Dermis microvascular lymphatic vessel endothelial cell (primary cell): ENCODE results near the gene IAH1. TPM values are rescaled to one million over a fixed set of nuclear protein-coding genes. Genes with fewer than 3 reads are reported as not detected.

Experiments
- DNase-seq, 2 donors: peaks; one replicate each; pipeline versions ENCODE4 v3.0.0 to v3.0.0-alpha.2; 2010; ENCODE audit warnings: low read depth in 2 of 2
- total RNA-seq: library from RNA; depleted of rRNA; stranded (reverse); fragments of >200 nt; gene quantifications from 2 replicates; pipeline ENCODE4 v1.2.1, GENCODE V29; 2014

Gene IAH1, protein sequence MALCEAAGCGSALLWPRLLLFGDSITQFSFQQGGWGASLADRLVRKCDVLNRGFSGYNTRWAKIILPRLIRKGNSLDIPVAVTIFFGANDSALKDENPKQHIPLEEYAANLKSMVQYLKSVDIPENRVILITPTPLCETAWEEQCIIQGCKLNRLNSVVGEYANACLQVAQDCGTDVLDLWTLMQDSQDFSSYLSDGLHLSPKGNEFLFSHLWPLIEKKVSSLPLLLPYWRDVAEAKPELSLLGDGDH
- total RNA-seq: 37.0 and 38.3 TPM in 2 replicates

DNA sequence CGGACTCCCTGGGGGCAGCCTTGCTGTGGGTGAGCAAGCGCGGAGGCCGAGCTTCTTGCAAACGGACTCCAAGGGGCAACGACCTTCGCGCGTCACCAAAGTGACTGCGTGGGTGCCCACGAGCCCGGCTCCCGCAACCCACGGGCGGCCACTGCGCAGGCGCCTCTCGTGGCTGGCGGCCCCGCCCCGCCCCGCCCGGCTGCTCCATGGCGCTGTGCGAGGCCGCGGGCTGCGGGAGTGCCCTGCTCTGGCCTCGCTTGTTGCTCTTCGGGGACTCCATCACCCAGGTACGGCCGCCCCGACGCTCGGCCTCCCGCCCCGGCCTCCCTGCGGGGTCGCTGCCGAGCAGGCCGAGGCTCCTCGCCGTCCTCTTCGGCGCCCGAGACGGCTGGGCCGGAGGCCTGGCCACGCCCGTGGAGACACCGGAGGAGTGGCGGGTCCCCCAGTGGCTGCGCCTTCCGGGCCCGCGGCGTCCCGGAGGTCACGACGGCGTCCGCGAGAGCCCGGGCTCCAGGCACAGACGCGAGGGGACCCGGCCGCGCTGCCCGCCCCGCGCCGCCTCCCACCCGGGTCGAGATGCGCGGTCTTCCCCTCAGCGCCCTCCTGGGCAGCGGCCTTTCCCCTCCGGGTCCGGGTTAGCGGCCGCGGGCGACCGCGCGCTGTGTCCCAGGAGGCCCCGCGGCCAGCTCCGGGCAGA, at the start of gene IAH1:
Gene IAH1 (plus strand): TSS at position 191 of the 697 bp plus-strand sequence. CDS start 16 bp downstream, at position 207.
- DNase-seq: peak in 1 of 2 donors; percentile 43

DNA sequence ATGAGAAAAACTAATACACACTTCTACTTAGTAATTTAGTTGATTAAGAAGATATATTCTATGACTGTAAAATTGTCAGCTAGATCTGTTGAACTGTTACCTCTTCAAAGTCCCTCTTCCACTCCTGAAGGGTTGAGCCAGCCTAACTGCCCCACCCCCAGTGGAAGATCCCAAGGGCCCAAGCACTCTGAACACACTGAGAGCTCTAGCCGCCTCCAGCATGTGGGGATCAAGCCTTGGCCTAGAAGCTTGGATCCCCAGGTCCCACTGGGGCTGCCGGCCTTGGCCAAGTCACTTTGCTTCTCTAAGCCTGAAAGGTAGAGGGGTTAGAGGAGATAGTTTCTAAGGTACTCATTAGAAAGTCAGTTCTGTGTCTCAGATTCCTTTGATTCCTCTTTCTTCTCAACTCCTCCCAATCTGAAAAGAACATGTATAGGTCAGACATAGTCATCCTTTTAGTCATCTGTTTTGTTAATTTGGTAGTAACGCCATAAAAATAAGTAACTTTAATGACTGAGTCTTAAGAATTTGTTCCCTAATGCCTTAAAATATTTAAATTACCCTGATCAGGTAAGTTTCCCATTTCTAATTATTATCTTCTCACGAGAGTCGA, 45.3 kb upstream of the IAH1 start:
- no peak for DNase-seq

DNA sequence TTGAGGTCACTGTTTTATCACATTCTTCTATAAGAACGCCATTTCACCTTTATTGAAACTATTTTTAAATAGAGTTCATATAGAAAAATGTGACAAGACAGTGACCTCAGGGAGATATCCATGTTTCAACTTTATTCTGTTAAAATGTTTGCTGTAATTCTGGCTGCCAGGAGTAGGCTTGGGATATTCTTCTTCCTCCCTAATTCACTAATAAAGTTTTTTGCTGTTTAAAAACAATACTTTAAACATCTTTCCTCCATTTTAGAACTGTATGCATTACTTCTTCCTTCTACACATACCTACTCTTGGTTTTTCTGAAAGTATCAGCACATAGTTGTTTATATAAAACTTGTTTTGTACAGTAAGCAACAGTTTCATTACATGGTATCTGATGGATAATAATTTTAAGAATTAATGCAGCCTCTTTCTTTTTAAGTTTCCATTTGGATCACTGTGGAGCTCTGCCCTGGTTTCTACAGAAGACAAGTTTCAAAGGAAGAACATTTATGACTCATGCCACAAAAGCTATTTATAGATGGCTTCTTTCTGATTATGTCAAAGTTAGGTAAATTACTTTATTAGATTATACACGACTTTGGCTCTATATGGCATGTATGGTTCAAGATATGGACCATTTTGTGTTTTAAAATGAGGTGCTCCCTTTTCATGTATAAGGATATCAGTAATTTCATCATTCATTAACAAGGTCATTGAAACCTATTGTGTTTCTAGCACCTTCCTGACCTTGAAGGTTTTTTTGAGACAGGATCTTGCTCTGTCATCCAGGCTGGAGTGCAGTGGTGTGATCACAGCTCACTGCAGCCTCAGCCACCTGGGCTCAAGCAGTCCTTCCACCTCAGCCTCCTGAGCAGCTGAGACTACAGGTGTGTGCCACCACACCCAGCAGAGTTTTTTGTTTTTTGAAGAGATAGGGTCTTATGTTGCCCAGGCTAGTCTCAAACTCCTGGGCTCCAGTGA, 43.7 kb upstream of the IAH1 start:
- peak in 1 of 2 donors; percentile 33 for DNase-seq

DNA sequence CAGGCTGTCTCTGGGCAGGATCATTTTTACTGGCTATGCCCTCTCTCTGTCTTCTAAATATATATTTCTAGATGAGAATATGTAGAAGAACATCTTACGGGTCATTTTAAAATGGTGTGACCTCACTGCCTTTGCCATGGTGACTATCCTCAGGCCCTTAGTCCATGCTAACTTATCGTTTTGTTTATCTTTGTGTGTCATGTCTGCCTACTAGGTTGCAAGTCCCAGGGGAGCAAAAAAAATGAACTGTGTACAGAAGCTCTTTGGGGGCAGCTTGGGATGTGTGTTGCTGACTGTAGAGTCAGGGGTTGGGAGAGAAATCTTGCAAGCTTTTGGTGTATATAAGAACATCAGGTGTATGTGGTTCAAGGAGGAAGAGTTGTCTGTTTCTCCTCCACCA, 39.9 kb upstream of the IAH1 start:
- DNase-seq: no peak

DNA sequence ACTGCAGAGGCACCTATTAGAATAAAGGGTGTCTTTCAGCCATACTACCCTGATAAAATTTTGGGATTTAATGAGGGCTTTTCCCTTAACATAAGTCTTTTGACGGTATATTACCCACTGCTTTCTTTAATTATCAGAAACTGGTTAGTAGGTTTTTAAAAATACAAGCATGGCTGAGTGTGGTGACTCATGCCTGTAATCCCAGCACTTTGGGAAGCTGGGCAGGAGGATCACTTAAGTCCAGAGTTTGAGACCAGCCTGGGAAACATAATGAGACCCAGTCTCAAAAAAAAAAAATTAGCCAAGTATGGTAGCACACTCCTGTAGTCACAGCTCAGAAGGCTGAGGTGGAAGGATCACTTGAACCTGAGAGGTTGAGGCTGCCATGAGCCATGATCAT, 34.8 kb upstream of the IAH1 start:
- DNase-seq: no peak

DNA sequence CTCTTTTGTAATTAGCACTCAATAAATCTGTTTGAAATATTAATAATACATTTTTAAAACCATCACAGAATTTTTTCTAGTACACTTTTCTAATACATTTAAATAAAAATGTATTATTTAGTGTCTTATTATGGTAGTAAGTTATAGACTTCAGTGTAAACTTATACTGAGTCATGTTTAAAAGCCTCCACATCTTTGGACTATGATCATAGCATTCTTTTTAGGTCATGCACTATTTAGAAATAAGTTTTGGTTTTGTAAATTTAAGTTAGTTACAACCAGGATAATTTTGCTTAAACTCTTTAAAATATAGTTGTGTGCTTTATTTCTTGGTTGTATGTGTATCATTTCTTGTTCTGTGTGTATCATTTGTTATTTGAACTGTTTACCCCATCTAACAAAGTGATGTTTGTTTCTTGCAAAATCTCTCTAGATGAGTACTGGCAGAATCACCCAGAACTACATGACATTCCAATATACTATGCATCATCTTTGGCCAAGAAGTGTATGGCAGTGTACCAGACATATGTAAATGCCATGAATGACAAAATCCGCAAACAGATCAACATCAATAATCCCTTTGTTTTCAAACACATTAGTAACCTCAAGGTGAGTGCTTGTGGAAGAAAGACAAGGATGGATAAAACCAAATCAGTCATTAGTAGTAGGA, 34.2 kb upstream of the IAH1 start:
- no peak for DNase-seq

DNA sequence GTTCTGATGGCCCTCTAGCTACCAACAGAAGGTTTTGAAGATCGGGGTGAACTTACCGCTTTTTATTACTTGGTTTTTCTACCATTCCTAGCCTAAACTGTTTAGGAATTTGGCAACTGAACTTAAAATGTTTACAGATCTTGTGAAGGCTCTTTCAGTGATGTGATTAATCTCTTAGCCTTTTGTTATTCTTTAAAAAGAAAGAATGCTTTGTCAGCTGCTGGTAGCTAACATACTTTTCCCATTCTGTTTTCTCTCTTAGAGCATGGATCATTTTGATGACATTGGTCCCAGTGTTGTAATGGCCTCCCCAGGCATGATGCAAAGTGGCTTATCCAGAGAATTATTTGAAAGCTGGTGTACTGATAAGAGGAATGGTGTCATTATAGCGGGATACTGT, 32.8 kb upstream of the IAH1 start:
- DNase-seq: no peak

DNA sequence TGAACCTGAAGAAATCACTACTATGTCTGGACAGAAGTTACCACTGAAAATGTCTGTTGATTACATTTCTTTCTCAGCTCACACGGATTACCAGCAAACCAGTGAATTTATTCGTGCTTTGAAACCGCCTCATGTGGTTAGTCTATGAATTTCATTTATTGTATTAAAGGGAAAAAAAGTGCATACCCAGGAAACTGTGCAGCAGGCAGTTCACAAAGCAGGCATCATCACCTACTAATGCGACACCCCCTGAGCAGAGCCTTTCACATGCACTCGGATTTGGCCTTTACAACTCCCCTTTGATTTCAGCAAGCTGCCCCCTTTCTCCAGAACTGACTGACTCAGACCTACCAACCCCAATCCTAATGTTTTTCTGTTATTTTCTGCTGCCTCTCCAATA, 30.8 kb upstream of the IAH1 start:
- no peak for DNase-seq

DNA sequence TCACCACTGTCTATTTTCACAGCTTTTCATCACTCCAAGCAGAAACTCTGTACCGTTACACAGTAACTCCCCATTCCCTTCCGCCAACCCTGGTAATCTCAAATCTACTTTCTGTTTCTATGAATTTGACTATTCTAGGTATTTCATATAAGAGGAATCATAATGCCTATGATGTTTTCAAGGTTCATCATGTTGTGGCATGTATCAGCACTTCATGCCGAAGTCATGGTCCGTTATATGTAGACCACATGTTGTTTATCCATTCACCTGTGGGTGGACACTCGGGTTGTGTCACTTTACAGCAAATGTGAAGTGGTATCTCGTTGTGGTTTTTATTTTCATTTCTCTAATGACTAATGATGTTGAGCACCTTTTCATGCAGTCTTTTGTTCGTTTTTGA, 29.3 kb upstream of the IAH1 start:
- no peak for DNase-seq

DNA sequence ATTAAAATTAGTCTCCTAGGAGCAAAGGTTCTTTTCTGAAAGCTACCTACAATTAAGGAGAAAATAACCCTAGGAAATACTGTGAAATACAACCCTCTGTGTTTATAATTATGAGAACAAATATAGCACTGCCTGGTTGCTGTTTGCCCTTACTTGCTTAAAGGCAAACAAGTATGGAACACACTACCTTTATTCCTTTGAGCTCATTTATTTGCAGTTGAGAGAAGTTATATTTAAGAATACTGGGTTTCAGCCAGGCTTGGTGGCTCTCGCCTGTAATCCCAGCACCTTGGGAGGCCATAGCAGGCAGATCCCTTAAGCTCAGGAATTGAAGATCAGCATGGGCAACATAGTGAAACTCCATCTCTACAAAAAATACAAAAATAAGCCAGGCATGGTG, 23.1 kb upstream of the IAH1 start:
- no peak for DNase-seq

DNA sequence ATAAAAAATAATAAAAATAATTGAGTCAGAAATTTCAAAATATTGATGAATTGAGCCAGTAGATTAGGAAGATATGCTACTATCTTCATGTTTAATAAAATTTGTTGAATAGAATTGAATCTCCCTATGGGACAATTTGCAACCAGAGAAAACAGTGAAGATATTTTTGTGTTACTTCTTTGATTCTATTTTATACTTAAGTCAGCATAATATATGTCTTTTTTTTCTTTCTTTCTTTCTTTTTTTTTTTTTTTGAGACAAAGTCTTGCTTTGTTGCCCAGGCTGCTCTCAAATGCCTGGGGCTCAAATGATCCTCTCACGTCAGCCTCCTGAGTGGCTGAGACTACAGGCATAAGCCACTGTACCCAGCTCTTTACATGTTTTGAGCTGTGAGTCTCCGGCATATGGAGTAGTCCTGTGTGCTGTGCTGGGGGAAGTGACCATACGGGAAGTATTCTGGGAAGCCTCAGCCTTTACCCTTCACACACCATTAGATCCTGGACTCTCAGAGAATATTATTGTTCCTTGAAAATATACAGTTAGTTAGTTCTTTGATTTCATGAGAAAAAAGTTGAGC, 13.8 kb upstream of the IAH1 start:
- DNase-seq: no peak

DNA sequence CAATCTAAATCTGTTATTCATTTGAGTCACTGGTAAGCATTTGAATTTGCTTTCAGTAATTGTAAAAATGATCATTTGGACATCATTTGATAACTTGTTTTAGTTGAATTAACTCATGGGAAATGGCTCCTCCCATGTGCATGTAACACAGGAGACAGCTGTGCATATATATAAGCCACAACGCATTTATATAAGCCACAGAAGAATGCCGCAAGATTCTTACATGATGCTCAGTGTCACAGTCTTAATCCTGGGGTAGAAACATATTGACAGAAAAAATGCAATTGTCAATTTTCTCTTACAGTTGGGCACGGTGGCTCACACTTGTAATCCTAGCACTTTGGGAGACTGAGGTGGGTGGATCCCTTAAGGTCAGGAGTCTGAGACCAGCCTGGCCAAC, 13.3 kb upstream of the IAH1 start:
- DNase-seq: no peak

DNA sequence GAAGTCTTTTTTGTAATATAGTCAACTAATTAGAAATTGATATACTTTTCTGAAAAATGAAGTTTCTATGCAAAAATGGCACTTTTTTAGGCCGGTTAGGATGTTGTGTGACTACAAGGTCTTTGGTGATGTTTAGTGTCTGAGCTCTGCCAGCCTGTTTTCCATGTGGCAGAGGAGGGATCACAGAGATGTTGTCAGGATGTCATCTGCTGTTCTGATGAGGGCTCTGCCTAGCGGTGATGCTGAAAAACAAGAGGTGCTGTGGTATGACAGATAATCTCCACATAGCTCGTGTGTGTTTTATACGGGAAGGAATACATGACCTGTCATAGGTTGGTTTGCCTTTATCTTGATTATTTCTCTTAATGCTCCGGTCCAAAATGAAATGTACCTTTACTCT, 12.0 kb upstream of the IAH1 start:
- no peak for DNase-seq

DNA sequence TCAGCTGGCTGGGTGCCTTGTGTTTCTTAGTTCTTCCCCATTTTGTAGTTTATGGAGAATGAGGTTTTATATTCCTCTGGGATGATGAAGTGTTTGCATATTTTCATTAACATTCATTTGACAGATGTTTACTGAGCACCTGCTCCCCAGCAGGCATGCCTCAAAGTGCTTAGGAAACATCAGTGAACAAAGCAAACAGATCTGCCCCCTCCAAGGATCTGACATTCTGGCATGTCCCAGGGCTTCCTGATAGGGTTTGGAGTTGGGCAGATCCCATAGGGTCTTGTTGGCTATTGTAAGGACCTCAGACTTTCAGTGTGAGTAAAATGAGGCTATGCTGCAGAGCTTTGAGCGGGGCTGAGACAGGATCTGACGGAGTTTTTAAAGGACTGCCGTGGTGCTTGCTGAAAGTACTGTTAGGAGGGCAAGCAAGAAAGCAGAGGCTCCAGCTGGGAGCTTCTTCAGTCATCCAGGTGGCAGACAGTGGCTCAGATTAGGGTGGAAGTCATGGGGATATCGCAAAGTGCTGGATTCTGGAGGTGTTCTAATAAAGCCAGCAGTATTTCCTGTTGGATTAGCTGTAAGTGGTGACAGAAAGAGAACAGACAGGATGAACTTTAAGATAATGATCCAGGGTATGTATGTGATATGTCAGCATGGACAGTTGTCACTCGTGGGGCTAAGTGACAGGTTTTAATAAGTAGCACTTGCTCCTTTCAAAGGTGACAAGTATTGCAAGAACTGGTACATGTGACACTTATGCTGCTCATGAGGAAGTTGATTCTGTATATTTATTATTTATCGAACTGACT, 11.3 kb upstream of the IAH1 start:
- no peak for DNase-seq

DNA sequence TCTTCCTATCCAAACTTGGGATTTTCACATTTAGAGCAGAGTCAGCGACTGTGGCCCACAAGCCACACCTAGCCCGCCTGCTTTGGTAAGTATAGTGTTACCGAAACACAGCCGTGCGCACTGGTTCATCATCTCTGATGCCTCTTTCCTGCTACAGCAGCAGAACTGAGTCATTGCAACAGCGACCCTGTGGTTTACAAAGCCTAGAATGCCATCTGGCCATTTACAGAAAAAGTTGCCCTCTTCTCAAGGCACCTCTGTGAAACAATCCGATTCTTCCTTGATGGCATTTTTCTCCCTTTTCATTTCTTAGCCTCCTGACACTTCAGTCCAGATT, 10.7 kb upstream of the IAH1 start:
- DNase-seq: no peak

DNA sequence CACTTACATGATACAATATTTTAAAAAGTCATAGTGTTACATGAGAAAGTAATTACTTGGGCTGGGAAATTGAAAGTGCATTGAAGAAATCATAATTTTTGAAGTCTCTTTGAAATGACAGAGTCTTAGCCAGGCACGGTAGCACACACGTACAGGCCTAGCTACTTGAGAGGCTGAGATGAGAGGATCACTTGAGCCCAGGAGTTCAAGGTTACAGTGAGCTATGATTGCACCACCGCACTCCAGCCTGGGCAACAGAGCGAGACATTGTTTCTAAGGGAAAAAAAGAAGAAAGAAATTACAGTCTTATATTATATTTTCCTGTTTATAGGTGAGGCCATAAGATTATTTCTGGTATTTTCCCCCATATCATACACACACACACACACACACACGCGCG, 9.2 kb upstream of the IAH1 start:
- DNase-seq: no peak

DNA sequence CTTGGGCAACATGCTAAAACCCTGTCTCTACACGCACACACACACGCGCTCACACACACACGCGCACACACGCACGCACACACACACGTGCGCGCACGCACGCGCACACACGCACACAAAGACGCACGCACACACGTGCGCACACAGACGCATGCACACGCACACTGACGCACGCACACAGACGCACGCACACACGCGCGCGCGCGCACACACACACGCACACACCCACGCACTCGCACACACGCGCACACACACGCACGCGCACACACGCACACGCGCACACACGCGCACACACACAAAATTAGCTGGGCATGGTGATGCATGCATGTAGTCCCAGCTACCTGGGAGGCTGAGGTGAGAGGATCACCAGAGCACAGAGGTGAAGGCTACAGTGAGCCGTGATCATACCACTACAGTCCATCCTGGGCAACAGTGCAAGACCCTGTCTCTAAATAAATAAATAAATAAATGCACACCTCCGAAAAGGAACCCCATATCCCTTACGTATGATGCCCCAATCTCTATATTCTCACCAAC, 8.1 kb upstream of the IAH1 start:
- no peak for DNase-seq

DNA sequence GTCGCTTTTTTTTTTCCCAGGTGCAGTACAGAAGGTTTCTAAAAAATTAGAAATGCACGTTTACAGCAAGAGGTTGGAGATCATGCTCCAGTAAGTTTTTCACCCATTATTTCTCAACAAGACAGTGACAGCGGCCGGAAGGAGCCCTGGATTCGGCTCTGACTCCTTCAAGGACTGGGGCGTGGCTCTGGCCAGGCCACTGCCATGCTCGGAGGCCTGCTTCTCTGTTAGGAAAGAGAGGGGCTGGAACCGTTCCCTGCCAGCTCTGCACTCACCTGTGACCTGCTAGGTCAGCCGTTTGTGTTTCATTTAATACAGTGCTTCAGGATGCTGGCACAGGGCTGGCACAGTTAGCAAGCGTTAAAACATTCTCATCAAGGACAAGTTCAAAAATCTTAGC, 6.7 kb upstream of the IAH1 start:
- no peak for DNase-seq

DNA sequence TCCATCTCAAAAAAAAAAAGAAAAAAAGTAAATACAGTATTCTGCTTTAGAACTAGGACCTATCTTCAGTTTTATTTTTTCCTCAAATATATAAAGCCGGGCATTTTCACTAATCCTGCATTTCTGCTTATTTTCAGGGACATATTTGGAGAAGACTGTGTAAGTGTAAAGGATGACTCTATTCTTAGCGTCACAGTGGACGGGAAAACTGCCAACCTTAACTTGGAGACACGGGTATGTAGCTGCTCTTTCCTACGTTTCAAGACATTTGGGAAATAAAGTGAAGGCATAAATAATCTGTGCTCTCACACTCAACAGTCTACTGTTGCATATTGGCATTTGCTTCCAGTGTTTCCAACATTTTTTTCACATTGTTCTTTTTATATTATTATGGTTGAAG, 3.1 kb upstream of the IAH1 start:
- no peak for DNase-seq

DNA sequence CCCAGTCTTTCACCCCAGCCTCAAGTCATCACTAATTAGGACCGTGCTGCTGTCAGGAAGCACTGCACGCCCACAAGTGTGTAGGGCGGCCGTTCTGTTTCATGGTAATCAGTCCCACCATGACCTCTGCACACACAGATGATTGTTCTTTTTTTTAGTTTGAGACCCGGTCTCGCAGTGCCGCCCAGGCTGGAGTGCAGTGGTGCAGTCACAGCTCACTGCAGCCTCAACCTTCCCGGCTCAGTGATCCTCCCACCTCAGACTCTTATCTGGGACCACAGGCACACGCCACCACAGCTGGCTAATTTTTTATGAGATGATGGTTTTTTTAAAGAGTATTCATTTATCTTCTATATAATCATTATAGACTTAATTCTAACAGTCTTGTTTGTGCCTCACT, 1.8 kb upstream of the IAH1 start:
- DNase-seq: no peak
